Endodermal cell (in vitro differentiated cells): ENCODE results near the gene TLNRD1. TPM values are rescaled to one million over a fixed set of nuclear protein-coding genes. Genes with fewer than 3 reads are reported as not detected.
"Not testable (repeated sequence)": the region's sequence is repeated elsewhere in the genome, so short reads cannot be mapped to it uniquely, and the experiment has no call there.

Experiments
- DNase-seq: peaks from one replicate; pipeline ENCODE4 v3.0.0-alpha.2; 2017
- H3K27ac ChIP-seq: 2 replicates; pipeline ENCODE4 v1.5.1; 2013; ENCODE audit warnings: mild to moderate bottlenecking, low read depth, low read length, moderate library complexity
- H3K27me3 ChIP-seq: 2 replicates; pipeline ENCODE4 v1.6.1; 2013; ENCODE audit warnings: mild to moderate bottlenecking, low read length, moderate library complexity; ENCODE audit not compliant: insufficient read depth, control insufficient read depth, poor library complexity, severe bottlenecking
- H3K36me3 ChIP-seq: 2 replicates; pipeline ENCODE4 v1.7.0; 2013; ENCODE audit warnings: mild to moderate bottlenecking, low read length, moderate library complexity; ENCODE audit not compliant: control insufficient read depth, insufficient read depth
- H3K4me1 ChIP-seq: one replicate; pipeline ENCODE4 v1.7.0; 2013; ENCODE audit warnings: low read length; ENCODE audit not compliant: control insufficient read depth, insufficient read depth
- H3K4me3 ChIP-seq: 2 replicates; pipeline ENCODE4 v1.5.1; 2013; ENCODE audit warnings: mild to moderate bottlenecking, low read length, moderate library complexity
- H3K9ac ChIP-seq: 2 replicates; pipeline ENCODE4 v1.6.1; 2013; ENCODE audit warnings: mild to moderate bottlenecking, low read length, moderate library complexity; ENCODE audit not compliant: poor library complexity, severe bottlenecking; ENCODE audit errors: extremely low read depth
- H3K9me3 ChIP-seq: 2 replicates; pipeline ENCODE4 v1.6.1; 2013; ENCODE audit warnings: mild to moderate bottlenecking, low read length, moderate library complexity; ENCODE audit not compliant: control insufficient read depth
- H3K27ac Mint-ChIP-seq: 2 replicates; pipeline ENCODE4 v1.8.0; 2020; ENCODE audit warnings: mixed read lengths
- H3K27me3 Mint-ChIP-seq: 2 replicates; pipeline ENCODE4 v1.8.0; 2021; ENCODE audit warnings: mild to moderate bottlenecking, mixed read lengths; ENCODE audit not compliant: insufficient read depth
- H3K36me3 Mint-ChIP-seq: 2 replicates; pipeline ENCODE4 v1.8.0; 2020; ENCODE audit warnings: low read depth, mixed read lengths
- H3K4me1 Mint-ChIP-seq: 2 replicates; pipeline ENCODE4 v1.8.0; 2020; ENCODE audit warnings: mixed read lengths
- H3K4me3 Mint-ChIP-seq: 2 replicates; pipeline ENCODE4 v1.8.0; 2020; ENCODE audit warnings: mild to moderate bottlenecking, moderate library complexity, mixed read lengths
- H3K9me3 Mint-ChIP-seq: 2 replicates; pipeline ENCODE4 v1.8.0; 2020; ENCODE audit warnings: mild to moderate bottlenecking, mixed read lengths
- WGBS, 2 experiments: methylation state at CpG; one replicate each; pipeline versions ENCODE4 v1.1.5 to v1.1.7; 2013; ENCODE audit warnings: missing lambda C conversion rate in 2 of 2, mixed read lengths in 1 of 2; ENCODE audit not compliant: insufficient coverage in 1 of 2, insufficient read length in 1 of 2; 5-methylcytosine and 5-hydroxymethylcytosine counted together
- total RNA-seq, 2 donors: library from RNA; stranded (reverse); fragmentation: NEBNext Ultra II Directional in 1 of 2; extraction: Animal tissue kit (Norgen Biotek cat#: 25700) in 1 of 2; gene quantifications; 2 replicates in 1 of 2; 3 replicates in 1 of 2; pipeline ENCODE4 v1.2.1, GENCODE V29; 2021
- TF ChIP-seq, protein P1 (sequence below): fragments of 200-600 bp; sonication (generic); conservative IDR thresholded peaks from 2 replicates; pipeline ENCODE4 v1.5.0; 2021; ENCODE audit warnings: antibody characterized with exemption, mild to moderate bottlenecking

TLNRD1 gene
- total RNA-seq, 2 donors from 2014 or later: 25.1 to 28.2 TPM

DNA sequence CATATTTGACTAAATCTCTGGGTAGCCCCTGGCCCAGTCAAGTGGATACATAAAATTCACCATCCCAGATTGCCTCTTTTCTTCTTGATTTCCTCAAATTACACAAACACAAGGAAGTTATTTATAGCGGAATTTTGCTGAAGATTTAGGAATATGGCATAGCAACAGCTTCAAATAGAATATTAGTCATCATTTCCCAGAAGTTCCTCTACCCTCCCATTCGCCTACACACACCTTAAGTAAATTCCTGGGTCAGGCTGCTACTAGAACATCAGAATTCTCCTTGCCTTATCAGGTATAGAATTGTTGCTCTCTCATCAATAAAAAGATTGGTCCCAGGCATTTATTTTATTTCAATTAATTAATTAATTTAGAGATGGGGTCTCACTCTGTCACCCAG is 42.7 kb upstream of the TLNRD1 start:
- TF ChIP-seq, protein P1, sequence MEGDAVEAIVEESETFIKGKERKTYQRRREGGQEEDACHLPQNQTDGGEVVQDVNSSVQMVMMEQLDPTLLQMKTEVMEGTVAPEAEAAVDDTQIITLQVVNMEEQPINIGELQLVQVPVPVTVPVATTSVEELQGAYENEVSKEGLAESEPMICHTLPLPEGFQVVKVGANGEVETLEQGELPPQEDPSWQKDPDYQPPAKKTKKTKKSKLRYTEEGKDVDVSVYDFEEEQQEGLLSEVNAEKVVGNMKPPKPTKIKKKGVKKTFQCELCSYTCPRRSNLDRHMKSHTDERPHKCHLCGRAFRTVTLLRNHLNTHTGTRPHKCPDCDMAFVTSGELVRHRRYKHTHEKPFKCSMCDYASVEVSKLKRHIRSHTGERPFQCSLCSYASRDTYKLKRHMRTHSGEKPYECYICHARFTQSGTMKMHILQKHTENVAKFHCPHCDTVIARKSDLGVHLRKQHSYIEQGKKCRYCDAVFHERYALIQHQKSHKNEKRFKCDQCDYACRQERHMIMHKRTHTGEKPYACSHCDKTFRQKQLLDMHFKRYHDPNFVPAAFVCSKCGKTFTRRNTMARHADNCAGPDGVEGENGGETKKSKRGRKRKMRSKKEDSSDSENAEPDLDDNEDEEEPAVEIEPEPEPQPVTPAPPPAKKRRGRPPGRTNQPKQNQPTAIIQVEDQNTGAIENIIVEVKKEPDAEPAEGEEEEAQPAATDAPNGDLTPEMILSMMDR: no peak
- no peak for DNase-seq
- WGBS, 2 experiments: 97 to 100% methylated on average over 1 to 2 of the region's 2 CpGs

DNA sequence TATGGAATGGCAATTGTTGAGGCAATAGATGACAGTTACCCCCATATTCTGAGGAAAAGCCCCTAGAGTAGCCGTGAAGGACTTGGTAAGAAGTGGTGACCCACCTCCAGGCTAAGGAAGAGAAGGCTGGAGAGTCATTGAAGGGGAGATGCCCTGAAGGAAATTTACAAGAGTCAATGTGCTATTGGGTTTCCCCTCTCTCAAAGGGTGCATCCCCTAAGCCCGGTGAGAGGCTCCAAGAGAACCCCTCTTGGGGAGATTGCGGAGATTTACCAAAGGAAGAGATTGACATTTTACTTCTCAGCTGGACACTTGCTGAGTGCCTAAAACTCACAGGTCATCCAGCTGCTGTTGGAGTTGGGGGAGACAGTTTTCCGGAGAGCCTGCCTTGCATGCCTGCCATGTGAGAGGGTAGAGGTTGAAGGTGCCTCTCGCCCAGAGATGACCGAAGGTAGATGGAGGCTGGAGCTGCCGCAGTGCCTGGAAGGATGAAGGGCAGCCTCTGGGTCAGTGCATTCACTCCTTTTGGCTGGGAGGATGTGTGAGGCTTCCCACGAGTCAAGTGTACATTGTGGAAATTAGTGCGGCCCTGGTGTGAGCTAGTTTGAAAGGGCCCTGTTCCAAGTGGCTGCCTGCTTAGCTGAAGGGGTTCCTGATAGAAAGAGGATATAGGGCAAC is 41.8 kb upstream of the TLNRD1 start:
- no peak overlapping the region for H3K27ac Mint-ChIP-seq
- Histone ChIP-seq H3K9ac (no peak overlapping the region), H3K4me1 (peaks cover 4% of the 10 kb centered on the region), H3K9me3 (peaks cover 10% of the 10 kb centered on the region), H3K27ac (no peak overlapping the region), H3K4me3 (no peak overlapping the region), H3K27me3 (no peaks in the 10 kb centered on the region), H3K36me3 (peaks cover 26% of the 10 kb centered on the region)
- 91 to 97% methylated on average over 9 of the region's 9 CpGs for WGBS, 2 experiments
- DNase-seq: no peak
- H3K9me3 Mint-ChIP-seq: peaks cover under 1% of the 10 kb centered on the region
- peaks cover 42% of the 10 kb centered on the region for H3K36me3 Mint-ChIP-seq
- H3K4me3 Mint-ChIP-seq: no peak overlapping the region
- H3K27me3 Mint-ChIP-seq: no peaks in the 10 kb centered on the region
- TF ChIP-seq, protein P1: no peak
- H3K4me1 Mint-ChIP-seq: peaks cover 40% of the 10 kb centered on the region

More for the DNA sequence above, 42.7 kb upstream of the TLNRD1 start:
- H3K9ac ChIP-seq: no peak overlapping the region
- no peaks in the 10 kb centered on the region for H3K27me3 Mint-ChIP-seq
- H3K27ac ChIP-seq: no peak overlapping the region
- no peaks in the 10 kb centered on the region for H3K27me3 ChIP-seq
- no peak overlapping the region for H3K4me3 Mint-ChIP-seq
- H3K4me1 Mint-ChIP-seq: peaks cover 41% of the 10 kb centered on the region
- peaks cover 10% of the 10 kb centered on the region for H3K9me3 ChIP-seq
- H3K36me3 ChIP-seq: peaks cover 26% of the 10 kb centered on the region
- H3K9me3 Mint-ChIP-seq: no peaks in the 10 kb centered on the region
- H3K27ac Mint-ChIP-seq: no peak overlapping the region
- peaks cover 47% of the 10 kb centered on the region for H3K36me3 Mint-ChIP-seq
- H3K4me3 ChIP-seq: no peak overlapping the region
- peaks cover 8% of the 10 kb centered on the region for H3K4me1 ChIP-seq

DNA sequence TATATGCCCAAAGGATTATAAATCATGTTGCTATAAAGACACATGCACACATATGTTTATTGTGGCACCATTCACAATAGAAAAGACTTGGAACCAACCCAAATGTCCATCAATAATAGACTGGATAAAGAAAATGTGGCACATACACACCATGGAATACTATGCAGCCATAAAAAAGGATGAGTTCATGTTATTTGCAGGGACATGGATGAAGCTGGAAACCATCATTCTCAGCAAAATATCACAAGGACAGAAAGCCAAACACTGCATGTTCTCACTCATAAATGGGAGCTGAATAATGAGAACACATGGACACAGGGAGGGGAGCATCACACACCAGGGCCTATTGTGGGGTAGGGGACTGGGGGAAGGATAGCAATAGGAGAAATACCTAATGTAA is 35.3 kb upstream of the TLNRD1 start:
- not testable (repeated sequence) for DNase-seq, H3K9me3 ChIP-seq, H3K27me3 ChIP-seq, H3K9ac ChIP-seq, H3K27ac Mint-ChIP-seq, H3K27me3 Mint-ChIP-seq, H3K4me3 ChIP-seq, H3K27ac ChIP-seq, H3K4me3 Mint-ChIP-seq
- peaks cover 11% of the 10 kb centered on the region for H3K4me1 ChIP-seq
- H3K9me3 Mint-ChIP-seq: peaks cover 17% of the 10 kb centered on the region
- H3K36me3 ChIP-seq: peaks cover 31% of the 10 kb centered on the region
- peaks cover 51% of the 10 kb centered on the region for H3K36me3 Mint-ChIP-seq
- H3K4me1 Mint-ChIP-seq: peaks cover 38% of the 10 kb centered on the region
